GM19397 (cell line): Measurements from ENCODE around the gene GIGYF2.
"Not testable (repeated sequence)": the region's sequence is repeated elsewhere in the genome, so short reads cannot be mapped to it uniquely, and the experiment has no call there.

Source experiments
- ATAC-seq: cut with Tn5 transposase; IDR thresholded peaks from one replicate; pipeline ENCODE4 v1.9.1; 2021; ENCODE audit warnings: mild to moderate bottlenecking, moderate library complexity; ENCODE audit not compliant: unreplicated experiment

GIGYF2 gene

GRCh38 chr2:232810444-232810843 is 113.3 kb downstream of the GIGYF2 start:
- ATAC-seq: no peak

DNA sequence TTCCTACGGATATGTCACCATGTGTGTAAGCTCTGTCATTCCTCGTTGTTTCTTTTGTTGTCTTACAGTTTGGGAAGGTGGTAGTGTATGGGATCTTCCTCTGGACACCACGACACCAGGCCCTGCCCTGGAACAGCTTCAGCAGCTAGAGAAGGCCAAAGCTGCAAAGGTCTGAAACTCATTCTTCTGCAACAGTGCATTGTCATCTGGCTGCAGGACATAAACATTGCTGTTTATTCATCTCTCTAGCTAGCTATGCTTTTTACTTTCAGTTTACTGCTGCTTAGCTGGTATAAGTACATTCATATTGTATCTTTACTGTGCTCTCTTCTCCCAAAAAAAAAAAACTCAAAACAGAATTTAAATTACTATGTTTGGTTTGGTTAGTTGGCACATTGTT is 118.4 kb downstream of the GIGYF2 start:
- no peak for ATAC-seq

DNA sequence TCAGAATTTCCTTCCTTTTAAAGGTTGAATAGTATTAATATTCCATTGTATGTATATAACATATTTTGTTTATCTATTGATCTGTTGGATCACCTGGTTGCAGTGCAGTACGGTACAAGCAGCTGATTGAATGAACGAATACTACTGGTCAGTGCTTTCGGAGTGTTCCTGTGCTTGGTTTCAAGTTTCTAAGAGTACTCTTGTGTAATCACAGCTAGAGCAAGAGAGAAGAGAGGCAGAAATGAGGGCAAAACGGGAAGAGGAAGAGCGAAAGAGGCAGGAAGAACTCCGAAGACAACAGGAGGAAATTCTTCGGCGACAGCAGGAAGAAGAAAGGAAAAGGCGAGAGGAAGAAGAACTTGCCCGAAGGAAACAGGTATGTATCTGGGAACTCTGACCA is 119.5 kb downstream of the GIGYF2 start:
- ATAC-seq: no peak

DNA sequence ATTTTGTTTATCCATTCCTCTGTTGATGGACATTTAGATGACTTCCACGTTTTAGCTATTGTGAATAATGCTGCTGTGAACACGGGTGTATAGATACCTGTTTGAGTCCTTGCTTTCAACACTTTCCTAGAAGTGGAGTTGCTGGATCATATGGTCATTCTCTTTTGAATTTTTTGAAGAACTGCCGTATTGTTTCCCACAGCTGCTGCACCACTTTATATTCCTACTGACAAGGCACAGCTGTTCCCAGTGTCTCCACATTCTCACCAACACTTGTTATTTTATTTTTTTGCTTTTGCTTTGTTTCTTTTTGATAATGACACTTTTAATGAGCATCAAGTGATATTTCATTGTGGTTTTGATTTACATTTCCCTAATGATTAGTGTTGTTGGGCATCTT is 120.6 kb downstream of the GIGYF2 start:
- no peak for ATAC-seq

DNA sequence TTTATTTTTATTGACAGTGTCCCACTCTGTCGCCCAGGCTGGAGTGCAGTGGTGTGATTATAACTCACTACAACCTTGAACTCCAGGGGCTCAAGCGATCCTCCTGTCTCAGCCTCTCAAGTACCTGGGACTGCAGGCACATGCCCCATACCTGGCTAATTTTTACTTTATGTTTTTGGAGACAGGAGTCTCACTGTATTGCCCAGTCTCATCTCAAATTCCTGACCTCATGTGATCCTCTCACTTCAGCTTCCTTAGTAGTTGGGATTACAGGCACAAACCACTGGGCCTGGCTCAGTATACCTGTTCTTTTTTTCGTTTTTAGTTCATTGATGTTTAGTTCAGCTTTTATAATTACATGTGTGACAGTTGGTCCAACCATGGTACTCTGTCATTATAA is 132.9 kb downstream of the GIGYF2 start:
- no peak for ATAC-seq

DNA sequence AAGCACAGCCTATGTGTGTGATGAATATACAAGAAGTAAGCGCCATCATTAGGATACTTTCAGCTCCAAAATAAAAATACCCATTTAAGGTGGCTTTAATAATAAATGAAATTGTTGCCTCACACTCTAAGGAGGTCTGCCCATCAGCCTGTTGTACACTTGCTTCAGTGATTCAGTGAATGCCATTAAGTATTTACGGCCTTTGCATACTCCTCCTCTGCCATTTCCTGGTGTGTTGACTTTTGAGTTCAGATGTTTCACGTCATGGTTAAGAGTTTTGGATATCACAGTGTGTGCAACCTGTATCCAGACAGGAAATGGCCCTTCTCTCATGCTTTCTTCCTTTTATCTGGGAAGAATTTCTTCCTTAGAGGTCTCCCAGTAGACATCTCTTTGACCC is 134.4 kb downstream of the GIGYF2 start:
- ATAC-seq: no peak

- ATAC-seq: no peak
Measured at GRCh38 chr2:232833830-232834229, 136.7 kb downstream of the GIGYF2 start.

- ATAC-seq: no peak
Measured at GRCh38 chr2:232835687-232836208, 138.6 kb downstream of the GIGYF2 start.

DNA sequence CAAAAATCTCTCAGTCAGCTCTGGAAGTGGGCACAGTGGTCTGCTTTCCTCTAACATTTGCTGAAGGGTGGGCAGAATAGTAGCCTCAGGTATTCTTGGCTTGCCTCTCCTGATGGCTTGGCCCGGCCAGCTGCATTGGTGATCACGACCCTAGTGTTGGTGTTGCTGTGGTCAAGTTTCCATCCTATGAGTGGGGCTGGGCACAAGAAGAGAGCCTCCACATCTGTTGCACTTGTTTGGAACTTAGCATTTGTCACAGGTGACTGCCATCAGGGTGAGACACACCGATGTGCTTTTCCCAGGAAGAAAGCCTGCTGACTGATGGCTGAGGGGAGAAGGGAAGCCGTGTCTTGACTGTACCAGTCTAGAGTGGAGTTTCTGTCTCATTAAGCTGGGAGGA is 139.8 kb downstream of the GIGYF2 start:
- no peak for ATAC-seq

GRCh38 chr2:232838406-232838874 is 141.3 kb downstream of the GIGYF2 start:
- ATAC-seq: peak; percentile 52

DNA sequence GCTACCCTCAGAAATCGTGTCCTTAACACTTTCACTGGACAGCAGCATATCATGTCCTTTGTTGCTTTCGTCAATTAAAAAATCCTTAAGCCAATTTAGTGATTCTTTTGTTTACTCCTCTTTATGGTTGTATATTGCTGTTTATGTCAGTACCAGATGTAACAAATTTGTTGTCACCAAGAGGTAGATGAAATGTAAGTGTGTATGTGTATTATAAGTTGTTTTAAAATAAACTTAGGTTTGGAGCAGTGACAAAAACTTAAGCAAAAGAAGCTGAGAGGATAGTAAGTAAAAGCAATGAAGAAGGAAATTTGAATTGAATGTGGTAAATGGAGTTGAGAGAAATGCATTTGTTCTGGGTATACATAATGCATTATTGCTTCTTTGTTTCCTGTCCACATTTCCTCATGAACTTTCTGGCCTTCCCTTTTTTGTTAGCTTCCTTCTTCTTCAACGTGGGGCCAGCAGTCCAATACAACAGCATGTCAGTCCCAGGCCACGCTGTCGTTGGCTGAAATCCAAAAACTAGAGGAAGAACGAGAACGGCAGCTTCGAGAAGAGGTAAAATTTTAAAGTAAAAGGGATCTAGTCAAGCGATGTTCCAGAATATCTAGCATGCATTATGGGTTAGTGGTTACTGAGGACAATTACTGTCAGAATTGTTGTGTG is 142.4 kb downstream of the GIGYF2 start:
- ATAC-seq: no peak

DNA sequence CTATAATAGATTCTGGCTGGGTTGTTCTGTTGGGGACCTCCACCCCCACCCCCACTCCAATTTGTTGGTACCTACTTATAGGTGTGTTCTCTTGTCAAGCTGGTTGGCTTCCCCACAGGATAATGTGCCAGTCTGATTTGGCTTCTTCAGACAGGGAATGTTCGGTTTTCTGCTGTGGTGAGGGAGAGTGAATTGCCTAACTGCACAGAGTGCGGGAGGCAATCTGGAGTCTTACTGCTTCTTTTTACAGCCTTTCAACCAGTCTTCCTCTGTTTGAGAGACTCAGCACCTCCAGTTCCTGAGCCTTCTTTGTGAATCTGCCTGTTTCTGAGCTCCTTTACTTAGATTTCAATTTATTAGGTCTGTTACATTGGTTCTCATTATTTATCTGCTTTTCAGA is 145.6 kb downstream of the GIGYF2 start:
- no peak for ATAC-seq

GRCh38 chr2:232843834-232844233 is 146.7 kb downstream of the GIGYF2 start:
- ATAC-seq: no peak

GRCh38 chr2:232846055-232846454 is 148.9 kb downstream of the GIGYF2 start:
- no peak for ATAC-seq

- no peak for ATAC-seq
Measured at GRCh38 chr2:232850039-232850438, 152.9 kb downstream of the GIGYF2 start.

DNA sequence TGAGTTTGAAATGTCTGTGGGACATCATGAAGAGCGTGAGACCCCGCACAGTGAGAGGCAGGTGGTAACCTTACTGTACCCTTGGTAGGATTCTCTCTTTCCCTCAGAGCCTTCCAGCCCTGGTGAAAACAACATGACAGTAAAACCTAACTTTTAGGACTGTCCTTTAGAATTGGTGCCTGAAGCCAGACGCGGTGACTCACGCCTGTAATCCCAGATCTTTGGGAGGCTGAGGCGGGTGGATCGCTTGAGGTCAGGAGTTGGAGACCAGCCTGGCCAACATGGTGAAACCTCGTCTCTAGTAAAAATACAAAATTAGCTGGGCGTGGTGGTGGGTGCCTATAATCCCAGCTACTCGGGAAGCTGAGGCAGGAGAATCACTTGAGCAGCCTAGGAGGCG is 154.9 kb downstream of the GIGYF2 start:
- not testable (repeated sequence) for ATAC-seq

- ATAC-seq: no peak
Measured at GRCh38 chr2:232852676-232853075, 155.5 kb downstream of the GIGYF2 start.

GRCh38 chr2:232854082-232854481 is 157.0 kb downstream of the GIGYF2 start:
- ATAC-seq: no peak

DNA sequence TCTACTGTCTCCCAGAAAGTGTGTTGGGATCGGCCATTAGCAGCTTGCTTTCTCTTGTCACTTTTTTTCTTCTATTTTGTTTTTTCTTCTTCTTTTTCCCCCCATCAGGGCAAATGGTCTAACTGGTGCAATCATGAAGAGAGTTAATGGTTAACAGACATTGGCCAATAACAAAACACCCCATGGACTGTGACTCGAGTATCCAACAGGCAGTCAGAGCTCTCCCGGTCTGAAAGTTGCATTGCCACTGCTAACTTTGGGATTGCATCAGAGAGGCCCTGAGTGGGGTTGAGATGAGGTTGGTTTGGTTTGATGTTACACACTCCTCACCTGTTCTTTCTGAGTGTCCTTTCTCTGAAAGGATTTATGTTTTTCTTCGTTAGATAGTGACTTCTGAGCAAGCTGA is 160.0 kb downstream of the GIGYF2 start:
- no peak for ATAC-seq

DNA sequence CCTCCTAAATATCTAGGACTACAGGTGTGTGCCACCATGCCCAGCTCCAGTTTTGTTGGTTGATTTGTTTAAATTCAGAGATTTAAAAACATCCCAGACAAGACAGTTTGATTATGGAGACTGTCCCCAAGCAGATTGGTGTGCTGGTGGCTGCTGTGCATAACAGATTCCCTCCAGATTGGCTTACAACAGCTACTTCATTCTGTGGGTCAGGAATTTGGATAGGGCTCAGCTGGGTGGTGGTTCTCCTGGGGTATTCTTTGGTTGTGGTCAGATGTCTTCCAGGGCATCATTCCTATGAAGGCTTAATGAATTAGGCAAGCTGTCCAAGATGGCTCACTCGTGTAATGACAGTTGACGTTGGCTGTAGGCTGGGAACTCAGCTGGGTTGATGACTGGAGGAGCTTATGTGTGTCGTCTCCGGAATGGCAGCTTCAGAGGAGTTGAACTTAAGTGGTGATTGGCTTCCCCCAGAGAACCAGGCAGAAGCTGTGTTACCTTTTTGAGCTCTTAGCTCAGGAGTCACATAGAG is 162.3 kb downstream of the GIGYF2 start:
- ATAC-seq: no peak

GRCh38 chr2:232860593-232861241 is 163.6 kb downstream of the GIGYF2 start:
- ATAC-seq: no peak

GRCh38 chr2:232861353-232861752 is 164.2 kb downstream of the GIGYF2 start:
- no peak for ATAC-seq
